ENCODE data around the gene ATF6. TPM values are rescaled to one million over a fixed set of nuclear protein-coding genes. Genes with fewer than 3 reads are reported as not detected.

Gene ATF6
- total and polyA plus RNA-seq, 2 of the 8 experiments (the other 6 are each of a cell fraction or from before 2014, with no cell fraction given): 4.6 to 10.0 TPM

- Histone ChIP-seq H3K4me3 (ENCODE audit: extremely low read depth in 1 of 4, insufficient read depth in 2 of 4, low read depth in 3 of 4, low read length in 4 of 4) (no peak overlapping the region), H2AK5ac (ENCODE audit: low read depth, low read length) (no peak overlapping the region), H3K36me3 (ENCODE audit: control insufficient read depth in 2 of 4, insufficient read depth in 4 of 4, low read length in 3 of 4) (no peaks in the 10 kb centered on the region), H2BK120ac (replicated peaks; ENCODE audit: low read depth, low read length) (no peak overlapping the region), H3K18ac (ENCODE audit: extremely low read depth, low read length) (no peak overlapping the region), H4K20me1 (replicated peaks in 1 of 2; ENCODE audit: control insufficient read depth in 1 of 2, insufficient read depth in 2 of 2, low read length in 2 of 2) (no peaks in the 10 kb centered on the region), H4K91ac (replicated peaks; ENCODE audit: insufficient read length, low read length) (no peak overlapping the region), H3K79me1 (ENCODE audit: low read depth, low read length) (no peaks in the 10 kb centered on the region; the same call in 1 of the 2 replicates), H3K79me2 (ENCODE audit: control insufficient read depth in 1 of 2, insufficient read depth in 2 of 2, low read length in 2 of 2) (no peaks in the 10 kb centered on the region; a peak in 1 of 4 replicates), H2AFZ (ENCODE audit: low read length) (no peak overlapping the region), H3K9ac (replicated peaks in 1 of 4; ENCODE audit: extremely low read depth in 1 of 4, low read depth in 3 of 4, low read length in 3 of 4) (peak overlapping the region in 1 of 4 experiments; percentile 43; a peak in 1 of 7 replicates), H3K27me3 (replicated peaks in 1 of 4; ENCODE audit: control insufficient read depth in 3 of 4, extremely low read depth in 1 of 4, insufficient read depth in 3 of 4, low read length in 3 of 4) (no peaks in the 10 kb centered on the region), H3K23me2 (ENCODE audit: low read depth, low read length) (no peaks in the 10 kb centered on the region; the same call in 1 of the 2 replicates), H3K4me2 (ENCODE audit: insufficient read depth in 1 of 2, low read depth in 2 of 2, low read length in 2 of 2) (no peak overlapping the region), H2BK20ac (ENCODE audit: low read length) (no peak overlapping the region), H4K8ac (ENCODE audit: extremely low read depth, insufficient read depth, low read length) (no peak overlapping the region), H2BK15ac (ENCODE audit: low read length) (no peak overlapping the region), H3K56ac (replicated peaks; ENCODE audit: insufficient read length, low read depth, low read length) (no peak overlapping the region), H3K14ac (ENCODE audit: insufficient read length) (no peak overlapping the region), H3K27ac (ENCODE audit: low read depth, low read length) (no peak overlapping the region), H4K5ac (ENCODE audit: insufficient read length, low read depth, low read length) (no peak overlapping the region), H3K23ac (ENCODE audit: insufficient read length) (no peak overlapping the region), H2BK5ac (ENCODE audit: low read depth, low read length) (no peak overlapping the region), H3K4ac (replicated peaks; ENCODE audit: insufficient read length, low read depth, low read length) (no peak overlapping the region), H3K9me3 (ENCODE audit: insufficient read depth in 2 of 2, low read depth in 1 of 2, low read length in 1 of 2) (no peaks in the 10 kb centered on the region), H2BK12ac (ENCODE audit: low read depth, low read length) (no peak overlapping the region), H3K4me1 (replicated peaks in 1 of 4; ENCODE audit: control insufficient read depth in 3 of 4, insufficient read depth in 4 of 4, low read length in 3 of 4) (no peaks in the 10 kb centered on the region)
- POLR2A ChIA-PET (ENCODE audit: partially characterized antibody): no interaction called here
- no peak for DNase-seq (ENCODE audit: low read depth in 1 of 2, low spot score in 2 of 2)
- CTCF ChIA-PET (ENCODE audit: partially characterized antibody): interaction anchor here (0.7 kb wide), 1 partner anchor 11 kb away, joined by 3 read pairs; no protein-coding TSS in a partner anchor
- WGBS, 2 experiments (ENCODE audit: extremely low coverage in 1 of 2, insufficient coverage in 1 of 2, insufficient read length in 1 of 2, insufficient replicate concordance in 2 of 2, low coverage in 1 of 2, low lambda C conversion rate in 2 of 2, missing lambda C conversion rate in 1 of 2): 92 to 100% methylated on average over 1 to 4 of the region's 4 CpGs
- TF ChIP-seq SRF (IDR thresholded peaks at IDR 0.05; ENCODE audit: low read depth, low read length) (no peak), SIN3A (conservative IDR thresholded peaks at IDR 0.05 in 1 of 2, IDR thresholded peaks at IDR 0.05 in 1 of 2; ENCODE audit: low read depth in 1 of 2, low read length in 2 of 2) (no peak)
- no peak for FAIRE-seq
Measured at GRCh38 chr1:161773791-161774190, 7.7 kb downstream of the ATF6 start.

Data from H1 (cell line).